SK-N-SH (cell line): Measurements from ENCODE around the gene PITX1. TPM values are rescaled to one million over a fixed set of nuclear protein-coding genes. Genes with fewer than 3 reads are reported as not detected.

ENCODE experiments used
- CTCF ChIA-PET: fragments of 300-600, 350-600 bp; formaldehyde crosslinking; extraction: SDS; loops from one replicate; lab custom pipeline; 2021; lab: Yijun Ruan, JAX
- POLR2A ChIA-PET: fragments of 350-600 bp; sonication (Branson Sonifier 250); formaldehyde crosslinking; extraction: SDS; loops from one replicate; lab custom pipeline; 2020; ENCODE audit warnings: antibody characterized with exemption, inconsistent platforms; lab: Yijun Ruan, JAX
- DNase-seq: peaks from one replicate; pipeline ENCODE4 v3.0.0; 2012
- H2AFZ ChIP-seq: fragments of 200-600 bp; sonication (generic); 2 replicates; pipeline ENCODE4 v1.8.1; 2016; ENCODE audit warnings: antibody characterized with exemption, mild to moderate bottlenecking, low read depth
- H3F3A ChIP-seq: fragments of 200-600 bp; sonication (generic); replicated peaks from 2 replicates; pipeline ENCODE3; 2016; ENCODE audit warnings: antibody characterized with exemption, mild to moderate bottlenecking; ENCODE audit not compliant: insufficient read depth
- H3K27ac ChIP-seq, 2 experiments: fragments of 200-500 bp in 1 of 2; fragments of 200-600 bp in 1 of 2; sonication (Bioruptor generic) in 1 of 2; sonication (generic), shearing (Covaris generic) in 1 of 2; 2 replicates each; pipeline versions ENCODE4 v1.5.1 to v1.6.1; 2014 to 2016; ENCODE audit warnings: low read depth in 2 of 2, inconsistent platforms in 1 of 2, low read length in 1 of 2, mild to moderate bottlenecking in 1 of 2, mixed read lengths in 1 of 2
- H3K27me3 ChIP-seq: fragments of 200-600 bp; sonication (generic), shearing (Covaris generic); 2 replicates; pipeline ENCODE4 v1.6.1; 2016; ENCODE audit warnings: mixed run types; ENCODE audit not compliant: insufficient read depth
- H3K36me3 ChIP-seq, 2 experiments: fragments of 200-500 bp in 1 of 2; fragments of 200-600 bp in 1 of 2; sonication (Bioruptor generic) in 1 of 2; sonication (generic) in 1 of 2; replicated peaks in 1 of 2; 2 replicates each; pipeline versions ENCODE3 to v1.5.1; 2014 to 2016; ENCODE audit warnings: low read length in 1 of 2, mild to moderate bottlenecking in 1 of 2; ENCODE audit not compliant: insufficient read depth in 2 of 2, control insufficient read depth in 1 of 2
- H3K4me1 ChIP-seq, 2 experiments: fragments of 200-500 bp in 1 of 2; fragments of 200-600 bp in 1 of 2; sonication (Bioruptor generic) in 1 of 2; sonication (generic), shearing (Covaris generic) in 1 of 2; 2 replicates each; pipeline versions ENCODE4 v1.5.1 to v1.6.1; 2014 to 2016; ENCODE audit warnings: low read depth in 1 of 2, low read length in 1 of 2, mixed run types in 1 of 2; ENCODE audit not compliant: insufficient read depth in 2 of 2, control insufficient read depth in 1 of 2
- H3K4me2 ChIP-seq: fragments of 200-600 bp; sonication (generic), shearing (Covaris generic); 2 replicates; pipeline ENCODE4 v1.6.1; 2017; ENCODE audit warnings: mixed run types
- H3K4me3 ChIP-seq, 2 experiments: fragments of 200-500 bp in 1 of 2; fragments of 200-600 bp in 1 of 2; sonication (Bioruptor generic) in 1 of 2; sonication (generic), shearing (Covaris generic) in 1 of 2; 2 replicates each; pipeline versions ENCODE4 v1.5.1 to v1.8.1; 2014 to 2016; ENCODE audit warnings: low read depth in 2 of 2, inconsistent platforms in 1 of 2, low read length in 1 of 2, mild to moderate bottlenecking in 1 of 2, mixed read lengths in 1 of 2, moderate library complexity in 1 of 2
- H3K79me2 ChIP-seq: fragments of 200-600 bp; sonication (generic); 2 replicates; pipeline ENCODE4 v1.8.1; 2017; ENCODE audit warnings: mild to moderate bottlenecking; ENCODE audit not compliant: insufficient read depth
- H3K9ac ChIP-seq: fragments of 200-600 bp; sonication (generic); 2 replicates; pipeline ENCODE4 v1.6.1; 2017; ENCODE audit warnings: mixed run types
- H3K9me2 ChIP-seq: fragments of 200-600 bp; sonication (generic); 2 replicates; pipeline ENCODE4 v1.6.1; 2017; ENCODE audit warnings: mixed run types
- H3K9me3 ChIP-seq: fragments of 200-600 bp; sonication (generic); 2 replicates; pipeline ENCODE4 v1.6.1; 2017; ENCODE audit warnings: mixed run types, mild to moderate bottlenecking, moderate library complexity
- H4K20me1 ChIP-seq: fragments of 200-600 bp; sonication (generic); 2 replicates; pipeline ENCODE4 v1.6.1; 2017; ENCODE audit warnings: mild to moderate bottlenecking, mixed run types; ENCODE audit not compliant: insufficient read depth
- CHD2 ChIP-seq: fragments of 150-350 bp; IDR thresholded peaks from 2 replicates; pipeline ENCODE4 v1.6.1; 2018; ENCODE audit warnings: low read length; ENCODE audit not compliant: partially characterized antibody
- ELF1 ChIP-seq: IDR thresholded peaks from 2 replicates; pipeline ENCODE4 v1.4.0; 2012
- EP300 ChIP-seq, 2 experiments: IDR thresholded peaks; 2 replicates each; pipeline versions ENCODE4 v1.4.0 to v1.6.1; 2012; ENCODE audit warnings: borderline replicate concordance in 1 of 2, low read depth in 1 of 2, low read length in 1 of 2
- FOSL2 ChIP-seq: IDR thresholded peaks from 2 replicates; pipeline ENCODE4 v1.4.0; 2012; ENCODE audit warnings: low read depth, mild to moderate bottlenecking, moderate library complexity, borderline replicate concordance
- IRF3 ChIP-seq: fragments of 150-350 bp; IDR thresholded peaks from 2 replicates; pipeline ENCODE4 v1.6.1; 2016; ENCODE audit warnings: mild to moderate bottlenecking, low read depth, low read length
- NFIC ChIP-seq: IDR thresholded peaks from 2 replicates; pipeline ENCODE4 v1.4.0; 2012; ENCODE audit warnings: borderline replicate concordance
- POLR2AphosphoS5 ChIP-seq: IDR thresholded peaks from 2 replicates; pipeline ENCODE4 v1.6.1; 2012; ENCODE audit warnings: low read depth, low read length
- RAD21 ChIP-seq: IDR thresholded peaks from 2 replicates; pipeline ENCODE4 v1.6.1; 2012; ENCODE audit warnings: mild to moderate bottlenecking, low read length
- RCOR1 ChIP-seq: fragments of 150-350 bp; IDR thresholded peaks from 2 replicates; pipeline ENCODE4 v1.6.1; 2017; ENCODE audit warnings: antibody characterized with exemption, low read length
- RXRA ChIP-seq: IDR thresholded peaks from 2 replicates; pipeline ENCODE4 v1.4.0; 2012; ENCODE audit warnings: low read depth, mild to moderate bottlenecking, borderline replicate concordance
- SIN3A ChIP-seq: IDR thresholded peaks from 2 replicates; pipeline ENCODE4 v1.6.1; 2012; ENCODE audit warnings: low read depth, mild to moderate bottlenecking, low read length, moderate library complexity, borderline replicate concordance
- TEAD4 ChIP-seq: IDR thresholded peaks from 2 replicates; pipeline ENCODE4 v1.4.0; 2012; ENCODE audit warnings: mild to moderate bottlenecking, borderline replicate concordance; ENCODE audit not compliant: insufficient read depth
- USF1 ChIP-seq: IDR thresholded peaks from 2 replicates; pipeline ENCODE4 v1.4.0; 2012; ENCODE audit warnings: low read depth, borderline replicate concordance
- WGBS: methylation state at CpG from one replicate; pipeline ENCODE4 v1.1.6; 2017; ENCODE audit warnings: low lambda C conversion rate; 5-methylcytosine and 5-hydroxymethylcytosine counted together
- polyA plus RNA-seq, 3 experiments: library from polyadenylated mRNA; depleted of rRNA; stranded (reverse); fragments of >200 nt; gene quantifications; 2 replicates each; pipeline ENCODE4 v1.2.3, GENCODE V29; 2012
- TF ChIP-seq, protein P1 (sequence below): IDR thresholded peaks from 2 replicates; pipeline ENCODE4 v1.6.1; 2012; ENCODE audit warnings: mild to moderate bottlenecking, low read depth, low read length, moderate library complexity
- TF ChIP-seq, protein P2 (sequence below): fragments of 150-350 bp; IDR thresholded peaks from 2 replicates; pipeline ENCODE4 v1.6.1; 2017; ENCODE audit warnings: antibody characterized with exemption, low read length, low read depth, borderline replicate concordance

PITX1 gene
- polyA plus RNA-seq, 1 of the 3 experiments (the other 2 are of a cell fraction), result not detected

DNA sequence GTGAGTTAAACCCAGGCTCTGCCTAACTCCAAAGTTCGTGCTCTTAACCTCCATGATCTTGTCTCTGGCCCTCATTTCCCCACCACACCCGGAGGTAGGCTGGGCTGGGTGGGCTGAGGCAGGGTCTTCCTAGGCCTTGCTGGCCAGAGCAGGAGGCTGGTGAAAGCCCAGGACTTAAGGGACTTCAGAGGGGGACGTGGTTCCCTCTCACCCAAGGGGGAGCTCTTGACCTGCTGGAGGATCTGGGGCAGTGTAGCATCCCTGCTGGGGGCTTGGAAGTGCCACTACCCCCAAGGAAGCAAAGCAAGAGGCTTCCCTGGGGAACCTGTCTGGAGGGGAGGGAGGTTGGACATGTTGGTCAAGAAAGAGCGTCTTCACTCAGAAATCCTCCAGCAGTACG lies 14.7 kb downstream of the PITX1 start:
- Histone ChIP-seq H3K79me2 (no peaks in the 10 kb centered on the region), H3K36me3 (no peaks in the 10 kb centered on the region), H3K27ac (no peak overlapping the region), H2AFZ (no peak overlapping the region), H3F3A (no peaks in the 10 kb centered on the region), H3K4me1 (no peaks in the 10 kb centered on the region; a peak in 1 of 4 replicates), H3K9me2 (no peaks in the 10 kb centered on the region), H3K27me3 (peaks cover 5% of the 10 kb centered on the region; the same call in 1 of the 2 replicates), H3K9me3 (no peaks in the 10 kb centered on the region), H3K9ac (no peak overlapping the region), H3K4me2 (no peak overlapping the region), H4K20me1 (no peaks in the 10 kb centered on the region), H3K4me3 (no peak overlapping the region)
- WGBS, result 50% methylated on average over 5 of the region's 5 CpGs
- DNase-seq, result no peak
- CTCF ChIA-PET, result interaction anchor here (0.9 to 1.0 kb wide), 2 partner anchors 9 to 102 kb away, joined by 3 read pairs; no protein-coding TSS in a partner anchor
- no peak for TF ChIP-seq RXRA
- TF ChIP-seq IRF3, result no peak
- TF ChIP-seq RAD21, result no peak
- no peak for TF ChIP-seq NFIC
- no peak for TF ChIP-seq ELF1
- TF ChIP-seq POLR2AphosphoS5, result no peak
- no peak for TF ChIP-seq EP300 (IDR thresholded peaks at IDR 0.05; ENCODE audit: borderline replicate concordance in 1 of 2, low read depth in 1 of 2, low read length in 1 of 2)
- TF ChIP-seq RCOR1, result no peak
- no peak for TF ChIP-seq CHD2
- POLR2A ChIA-PET, result no interaction called here

- ChIA-PET POLR2A (no interaction called here), CTCF (interaction anchor here (0.9 kb wide), 1 partner anchor 101 kb away, joined by 3 read pairs; no protein-coding TSS in a partner anchor)
- Histone ChIP-seq H3K4me3 (no peak overlapping the region), H3K79me2 (no peaks in the 10 kb centered on the region), H3K9me2 (no peaks in the 10 kb centered on the region), H3K9ac (no peak overlapping the region), H3K4me1 (no peaks in the 10 kb centered on the region; a peak in 1 of 4 replicates), H3K27me3 (peaks cover 5% of the 10 kb centered on the region; the same call in 1 of the 2 replicates), H3K9me3 (no peaks in the 10 kb centered on the region), H3K27ac (no peak overlapping the region), H3K4me2 (no peak overlapping the region), H2AFZ (no peak overlapping the region), H4K20me1 (no peaks in the 10 kb centered on the region), H3F3A (no peaks in the 10 kb centered on the region), H3K36me3 (no peaks in the 10 kb centered on the region)
- 50% methylated on average over 4 of the region's 4 CpGs for WGBS
- DNase-seq, result no peak
- no peak for TF ChIP-seq SIN3A
Observed at GRCh38 chr5:135018457-135018856, 15.6 kb downstream of the PITX1 start.

GRCh38 chr5:135016861-135017290 lies 17.2 kb downstream of the PITX1 start:
- ChIA-PET CTCF (interaction anchor here (1.6 kb wide), 1 partner anchor 8 kb away, joined by 5 read pairs; no protein-coding TSS in a partner anchor), POLR2A (no interaction called here)
- H3K27ac ChIP-seq, result no peak overlapping the region
- peaks cover 4% of the 10 kb centered on the region; the same call in 1 of the 2 replicates for H3K27me3 ChIP-seq
- H3K79me2 ChIP-seq, result no peaks in the 10 kb centered on the region
- no peaks in the 10 kb centered on the region for H3K9me3 ChIP-seq
- 82% methylated on average over 7 of the region's 11 CpGs for WGBS
- H3K36me3 ChIP-seq, result no peaks in the 10 kb centered on the region
- no peaks in the 10 kb centered on the region for H3F3A ChIP-seq
- no peak for DNase-seq
- no peak overlapping the region for H3K4me3 ChIP-seq
- no peaks in the 10 kb centered on the region for H4K20me1 ChIP-seq
- no peaks in the 10 kb centered on the region for H3K9me2 ChIP-seq
- no peaks in the 10 kb centered on the region; a peak in 1 of 4 replicates for H3K4me1 ChIP-seq
- no peak overlapping the region for H2AFZ ChIP-seq
- H3K9ac ChIP-seq, result no peak overlapping the region
- no peak overlapping the region for H3K4me2 ChIP-seq
- no peak for TF ChIP-seq FOSL2
- no peak for TF ChIP-seq USF1
- TF ChIP-seq, protein P1, sequence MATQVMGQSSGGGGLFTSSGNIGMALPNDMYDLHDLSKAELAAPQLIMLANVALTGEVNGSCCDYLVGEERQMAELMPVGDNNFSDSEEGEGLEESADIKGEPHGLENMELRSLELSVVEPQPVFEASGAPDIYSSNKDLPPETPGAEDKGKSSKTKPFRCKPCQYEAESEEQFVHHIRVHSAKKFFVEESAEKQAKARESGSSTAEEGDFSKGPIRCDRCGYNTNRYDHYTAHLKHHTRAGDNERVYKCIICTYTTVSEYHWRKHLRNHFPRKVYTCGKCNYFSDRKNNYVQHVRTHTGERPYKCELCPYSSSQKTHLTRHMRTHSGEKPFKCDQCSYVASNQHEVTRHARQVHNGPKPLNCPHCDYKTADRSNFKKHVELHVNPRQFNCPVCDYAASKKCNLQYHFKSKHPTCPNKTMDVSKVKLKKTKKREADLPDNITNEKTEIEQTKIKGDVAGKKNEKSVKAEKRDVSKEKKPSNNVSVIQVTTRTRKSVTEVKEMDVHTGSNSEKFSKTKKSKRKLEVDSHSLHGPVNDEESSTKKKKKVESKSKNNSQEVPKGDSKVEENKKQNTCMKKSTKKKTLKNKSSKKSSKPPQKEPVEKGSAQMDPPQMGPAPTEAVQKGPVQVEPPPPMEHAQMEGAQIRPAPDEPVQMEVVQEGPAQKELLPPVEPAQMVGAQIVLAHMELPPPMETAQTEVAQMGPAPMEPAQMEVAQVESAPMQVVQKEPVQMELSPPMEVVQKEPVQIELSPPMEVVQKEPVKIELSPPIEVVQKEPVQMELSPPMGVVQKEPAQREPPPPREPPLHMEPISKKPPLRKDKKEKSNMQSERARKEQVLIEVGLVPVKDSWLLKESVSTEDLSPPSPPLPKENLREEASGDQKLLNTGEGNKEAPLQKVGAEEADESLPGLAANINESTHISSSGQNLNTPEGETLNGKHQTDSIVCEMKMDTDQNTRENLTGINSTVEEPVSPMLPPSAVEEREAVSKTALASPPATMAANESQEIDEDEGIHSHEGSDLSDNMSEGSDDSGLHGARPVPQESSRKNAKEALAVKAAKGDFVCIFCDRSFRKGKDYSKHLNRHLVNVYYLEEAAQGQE, result no peak
- no peak for TF ChIP-seq TEAD4
- TF ChIP-seq, protein P2, sequence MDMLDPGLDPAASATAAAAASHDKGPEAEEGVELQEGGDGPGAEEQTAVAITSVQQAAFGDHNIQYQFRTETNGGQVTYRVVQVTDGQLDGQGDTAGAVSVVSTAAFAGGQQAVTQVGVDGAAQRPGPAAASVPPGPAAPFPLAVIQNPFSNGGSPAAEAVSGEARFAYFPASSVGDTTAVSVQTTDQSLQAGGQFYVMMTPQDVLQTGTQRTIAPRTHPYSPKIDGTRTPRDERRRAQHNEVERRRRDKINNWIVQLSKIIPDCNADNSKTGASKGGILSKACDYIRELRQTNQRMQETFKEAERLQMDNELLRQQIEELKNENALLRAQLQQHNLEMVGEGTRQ, result no peak
